Body of pancreas (tissue), 4 donors: ENCODE results near the gene LDLRAD3. TPM values are rescaled to one million over a fixed set of nuclear protein-coding genes. Genes with fewer than 3 reads are reported as not detected.

ENCODE experiments used
- ATAC-seq: fragments of 150-250 bp; one replicate; pipeline ENCODE4 v1.9.1; 2016
- DNase-seq, 4 donors: peaks; one replicate each; pipeline ENCODE4 v3.0.0-alpha.2; 2019
- H3K27ac ChIP-seq, 4 donors: fragments of 200-600 bp; sonication (generic); 1 replicate in 3 of 4; 2 replicates in 1 of 4; pipeline versions ENCODE4 v1.5.1 to v1.6.1; 2016 to 2019; ENCODE audit warnings: mild to moderate bottlenecking in 1 of 4, mixed read lengths in 1 of 4, moderate library complexity in 1 of 4
- H3K27me3 ChIP-seq, 2 donors: fragments of 200-600 bp; sonication (generic); one replicate each; pipeline ENCODE4 v1.6.0; 2016; ENCODE audit warnings: mild to moderate bottlenecking in 1 of 2
- H3K36me3 ChIP-seq, 2 donors: fragments of 200-600 bp; sonication (generic); replicated peaks in 1 of 2; 2 replicates each; pipeline ENCODE4 v1.5.1; 2016; ENCODE audit warnings: low read depth in 2 of 2; ENCODE audit not compliant: insufficient read depth in 1 of 2
- H3K4me1 ChIP-seq: fragments of 200-600 bp; sonication (generic); one replicate; pipeline ENCODE4 v1.6.0; 2016
- H3K4me3 ChIP-seq, 2 donors: fragments of 200-600 bp; sonication (generic); 1 replicate in 1 of 2; 2 replicates in 1 of 2; pipeline ENCODE4 v1.5.1; 2016 to 2019
- H3K9me3 ChIP-seq, 3 donors: fragments of 200-600 bp; sonication (generic); 1 replicate in 2 of 3; 2 replicates in 1 of 3; pipeline ENCODE4 v1.5.1; 2016
- CTCF ChIP-seq, 7 experiments: fragments of 450-650 bp in 4 of 7; fragments of 200-600 bp in 3 of 7; sonication (generic) in 3 of 7; IDR thresholded peaks; one replicate each; pipeline ENCODE4 v1.5.1; 2016 to 2019; ENCODE audit warnings: antibody characterized with exemption in 7 of 7
- POLR2A ChIP-seq, 3 donors: fragments of 450-650 bp; IDR thresholded peaks; one replicate each; pipeline ENCODE4 v1.6.1; 2016; ENCODE audit warnings: antibody characterized with exemption in 3 of 3, mild to moderate bottlenecking in 2 of 3
- WGBS, 2 donors: methylation state at CpG; one replicate each; pipeline ENCODE4 v1.1.5; 2017; 5-methylcytosine and 5-hydroxymethylcytosine counted together
- intact Hi-C: fragments of 100-400 bp; cut with DNase I; formaldehyde crosslinking; loops from one replicate; pipeline ENCODE4 v1.15.1; 2023
- total RNA-seq, 2 donors: library from RNA; depleted of rRNA; stranded (reverse); fragments of >200 nt; gene quantifications; one replicate each; pipeline ENCODE4 v1.1.0, GENCODE V29; 2016

Gene LDLRAD3
- total RNA-seq, 2 donors from 2014 or later: 5.7 to 7.9 TPM

- TF ChIP-seq POLR2A (IDR thresholded peaks at IDR 0.05): no peak
- no peak for TF ChIP-seq CTCF (IDR thresholded peaks at IDR 0.05)
- no peak overlapping the region for H3K4me3 ChIP-seq
- DNase-seq (no peak), ATAC-seq (no peak)
- H3K27ac ChIP-seq: no peak overlapping the region
- no peaks in the 10 kb centered on the region for H3K4me1 ChIP-seq
- 73 to 76% methylated on average over 13 of the region's 13 CpGs for WGBS, 2 donors
- no peaks in the 10 kb centered on the region for H3K36me3 ChIP-seq
- peaks cover 0 to 4% (median 0%) of the 10 kb centered on the region in 3 donors for H3K9me3 ChIP-seq
- no peaks in the 10 kb centered on the region for H3K27me3 ChIP-seq
- intact Hi-C loops: no loop called here
Observed at GRCh38 chr11:36214976-36215692, 271.3 kb downstream of the LDLRAD3 start.

GRCh38 chr11:36215693-36216060 is 271.8 kb downstream of the LDLRAD3 start:
- no peaks in the 10 kb centered on the region for H3K27me3 ChIP-seq
- H3K4me3 ChIP-seq: no peak overlapping the region
- ATAC-seq (no peak), DNase-seq (no peak)
- no peaks in the 10 kb centered on the region for H3K4me1 ChIP-seq
- TF ChIP-seq POLR2A (IDR thresholded peaks at IDR 0.05) (no peak), CTCF (IDR thresholded peaks at IDR 0.05) (no peak)
- intact Hi-C loops: no loop called here
- H3K36me3 ChIP-seq: no peaks in the 10 kb centered on the region
- peaks cover 0 to 5% (median 0%) of the 10 kb centered on the region in 3 donors for H3K9me3 ChIP-seq
- WGBS, 2 donors: 83 to 93% methylated on average over 5 to 7 of the region's 7 CpGs
- H3K27ac ChIP-seq: no peak overlapping the region

GRCh38 chr11:36216061-36216615 is 272.3 kb downstream of the LDLRAD3 start:
- DNase-seq: no peak
- Histone ChIP-seq H3K4me1 (no peaks in the 10 kb centered on the region), H3K27ac (no peak overlapping the region), H3K27me3 (no peaks in the 10 kb centered on the region), H3K36me3 (no peaks in the 10 kb centered on the region), H3K9me3 (peaks cover 0 to 5% (median 0%) of the 10 kb centered on the region in 3 donors), H3K4me3 (no peak overlapping the region)
- intact Hi-C loops: no loop called here
- TF ChIP-seq POLR2A (IDR thresholded peaks at IDR 0.05) (no peak), CTCF (IDR thresholded peaks at IDR 0.05) (no peak)
- no peak for ATAC-seq
- WGBS, 2 donors: 89% methylated on average over 3 of the region's 3 CpGs

GRCh38 chr11:36218283-36218921 is 274.5 kb downstream of the LDLRAD3 start:
- TF ChIP-seq CTCF (IDR thresholded peaks at IDR 0.05) (no peak), POLR2A (IDR thresholded peaks at IDR 0.05) (no peak)
- H3K27ac ChIP-seq: no peak overlapping the region
- WGBS, 2 donors: 66 to 73% methylated on average over 4 of the region's 4 CpGs
- DNase-seq (no peak), ATAC-seq (no peak)
- H3K36me3 ChIP-seq: no peaks in the 10 kb centered on the region
- no peaks in the 10 kb centered on the region for H3K27me3 ChIP-seq
- intact Hi-C loops: no loop called here
- H3K4me1 ChIP-seq: no peaks in the 10 kb centered on the region
- no peak overlapping the region for H3K4me3 ChIP-seq
- peaks cover 0 to 5% (median 0%) of the 10 kb centered on the region in 3 donors for H3K9me3 ChIP-seq
